DMS53 treated with DMSO at 0.1 percent for 48 hours (cell line): Measurements from ENCODE around the gene TXNRD2.

Source experiments
- DNase-seq: peaks from one replicate; lab custom pipeline; 2025; ENCODE audit not compliant: unreplicated experiment; lab: John Stamatoyannopoulos, UW

The TXNRD2 gene

DNA sequence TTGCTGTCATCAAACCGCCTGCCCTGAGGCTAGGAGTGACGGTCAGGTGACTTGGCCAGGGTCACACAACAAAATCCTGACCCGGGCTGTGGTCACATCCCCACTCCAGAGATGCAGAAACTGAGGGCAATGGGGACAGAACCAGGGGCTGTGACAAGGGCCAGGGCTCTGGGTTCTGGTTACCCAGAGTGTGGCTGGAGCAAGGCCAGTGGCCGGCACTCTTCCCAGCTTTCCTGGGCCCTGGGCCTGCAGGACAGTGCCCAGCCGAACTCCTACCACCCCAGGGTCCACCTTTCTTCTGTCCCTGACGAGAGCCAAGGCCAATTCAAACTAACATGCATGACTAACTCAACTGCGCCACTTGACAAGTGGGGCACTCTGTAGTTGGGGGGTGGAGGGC lies 39.1 kb upstream of the TXNRD2 start:
- DNase-seq, result no peak

DNA sequence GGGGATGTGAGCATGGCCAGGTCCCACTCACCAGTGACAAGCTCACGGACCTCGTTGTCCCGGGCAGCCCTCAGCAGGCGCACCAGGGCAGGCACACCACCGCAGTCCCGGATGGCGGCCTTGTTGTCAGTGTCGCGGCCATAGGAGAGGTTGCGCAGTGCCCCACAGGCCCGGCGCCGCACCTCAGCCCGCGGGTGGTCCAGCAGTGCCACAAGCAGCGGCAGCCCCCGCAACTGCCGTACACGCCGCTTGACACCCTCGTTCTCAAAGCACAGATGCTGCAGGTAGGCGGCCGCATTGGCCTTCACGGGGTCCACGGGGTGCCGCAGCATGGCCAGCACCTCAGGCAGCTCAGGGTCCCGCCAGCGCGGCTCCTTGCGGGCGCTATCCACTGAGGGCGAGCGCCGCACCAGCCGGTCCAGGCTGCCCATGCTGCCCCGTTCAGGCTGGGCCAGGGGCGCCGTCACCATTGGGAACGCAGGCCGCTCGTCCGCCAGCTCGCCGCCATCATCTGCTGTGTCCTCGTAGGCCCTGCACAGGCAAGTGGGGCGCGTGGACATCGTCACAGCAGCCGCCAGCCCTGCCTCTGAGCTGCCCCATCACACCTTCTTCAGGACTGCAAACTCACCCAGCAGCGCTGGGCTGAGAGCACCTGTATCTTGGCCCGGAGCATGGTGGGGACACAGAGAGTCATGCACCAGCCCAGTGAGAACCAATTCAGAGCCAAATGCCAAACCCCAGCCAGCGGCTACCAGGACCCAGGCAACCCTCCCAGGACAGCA lies 38.3 kb upstream of the TXNRD2 start:
- DNase-seq, result no peak

DNA sequence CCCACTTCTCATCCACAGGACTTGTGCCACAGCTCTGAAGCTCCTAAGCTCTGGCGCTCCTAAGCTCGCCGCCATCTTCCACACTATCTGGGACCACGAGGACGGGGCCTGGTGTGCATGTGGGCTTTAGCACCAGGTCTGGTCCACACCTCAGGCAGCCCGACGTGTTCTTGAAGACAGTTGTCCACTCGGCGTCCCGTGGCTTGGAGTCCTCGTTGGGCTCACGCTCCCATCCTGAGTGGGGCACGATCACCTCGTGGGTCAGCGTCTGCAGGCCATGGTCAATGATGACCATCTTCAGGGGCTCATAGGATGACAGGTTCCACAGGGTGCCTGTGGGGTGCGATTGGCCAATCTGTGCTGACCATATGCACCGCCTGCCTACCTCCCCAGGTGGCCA lies 37.1 kb upstream of the TXNRD2 start:
- no peak for DNase-seq

DNA sequence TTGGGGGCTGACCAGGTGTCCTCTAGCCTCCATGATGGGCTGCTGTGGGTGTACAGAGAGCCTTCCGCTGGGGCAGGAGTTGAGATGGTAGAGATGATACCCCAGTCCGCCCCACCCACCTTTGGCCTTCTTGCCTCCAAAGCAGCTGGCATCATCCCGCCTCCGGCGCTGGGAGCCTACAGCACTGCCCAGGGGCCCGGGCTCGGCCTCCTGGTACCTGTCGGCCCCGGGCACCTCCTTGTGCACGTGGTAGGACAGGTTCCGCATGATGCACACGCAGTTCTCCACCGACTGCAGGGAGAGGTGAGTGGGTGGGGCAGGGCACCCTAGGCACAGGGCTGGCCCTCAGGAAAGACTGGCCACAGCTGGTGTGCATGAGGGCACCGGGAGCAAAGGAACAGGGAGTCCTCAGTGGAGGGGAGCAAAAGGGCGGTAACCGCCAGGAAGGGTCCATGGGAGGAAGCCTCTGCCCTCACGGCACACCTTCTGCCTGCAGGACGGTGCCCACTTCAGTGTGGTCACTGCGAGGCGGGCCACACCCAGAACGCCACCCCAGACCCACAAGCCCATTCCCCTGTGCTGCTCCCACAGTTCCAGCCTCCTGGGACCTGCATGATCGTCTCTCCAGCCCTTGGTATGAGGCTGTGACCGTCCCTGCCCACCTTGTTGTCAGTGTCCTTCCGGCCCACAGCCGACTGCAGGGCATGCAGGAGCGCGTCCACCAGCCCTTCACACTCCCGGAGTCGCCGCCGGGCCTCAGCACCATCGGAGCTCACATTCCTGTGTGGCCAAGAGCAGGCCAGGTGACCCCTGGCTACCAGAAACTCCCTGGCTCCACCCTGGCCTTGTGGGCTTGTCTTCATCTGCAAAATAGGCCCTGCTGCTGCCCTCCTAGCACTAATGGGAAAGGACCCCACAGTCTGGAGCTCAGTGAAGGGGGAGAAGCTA lies 36.0 kb upstream of the TXNRD2 start:
- DNase-seq, result no peak

DNA sequence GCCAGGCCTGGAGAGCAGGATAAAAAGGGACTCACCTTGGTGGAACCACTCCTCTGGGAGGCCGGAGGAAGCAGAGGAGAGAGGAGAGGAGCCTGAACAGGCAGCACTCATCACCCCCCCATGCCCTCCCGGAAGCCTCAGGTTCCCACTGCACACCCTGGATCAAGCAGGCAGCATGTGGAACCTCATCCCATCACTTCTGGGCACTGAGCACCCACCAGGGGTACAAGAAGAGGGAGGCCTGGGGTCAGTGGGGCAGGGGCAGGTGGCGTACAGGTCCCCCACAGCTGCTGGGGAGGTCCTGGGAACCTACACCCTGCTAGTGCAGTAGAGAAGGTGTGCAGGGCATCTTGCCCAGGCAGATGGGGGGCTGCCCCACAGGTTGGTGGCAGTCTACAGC lies 35.1 kb upstream of the TXNRD2 start:
- DNase-seq, result no peak

DNA sequence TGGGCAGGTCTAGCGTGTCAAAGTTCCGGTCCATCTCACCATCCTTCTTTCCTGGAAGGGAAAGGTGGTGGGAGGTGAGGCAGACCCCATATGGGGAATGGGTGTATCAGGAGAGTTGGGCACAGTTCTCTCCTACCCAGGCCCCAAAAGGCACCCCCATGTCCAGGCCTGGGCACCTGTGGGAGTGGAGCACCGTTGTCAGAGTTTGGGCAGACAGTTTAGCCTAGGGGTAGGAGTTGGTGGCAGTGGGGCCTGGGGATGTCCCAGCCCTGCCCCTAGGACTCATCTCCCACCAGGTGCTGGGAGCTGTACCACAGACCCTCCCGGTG lies 34.1 kb upstream of the TXNRD2 start:
- no peak for DNase-seq

DNA sequence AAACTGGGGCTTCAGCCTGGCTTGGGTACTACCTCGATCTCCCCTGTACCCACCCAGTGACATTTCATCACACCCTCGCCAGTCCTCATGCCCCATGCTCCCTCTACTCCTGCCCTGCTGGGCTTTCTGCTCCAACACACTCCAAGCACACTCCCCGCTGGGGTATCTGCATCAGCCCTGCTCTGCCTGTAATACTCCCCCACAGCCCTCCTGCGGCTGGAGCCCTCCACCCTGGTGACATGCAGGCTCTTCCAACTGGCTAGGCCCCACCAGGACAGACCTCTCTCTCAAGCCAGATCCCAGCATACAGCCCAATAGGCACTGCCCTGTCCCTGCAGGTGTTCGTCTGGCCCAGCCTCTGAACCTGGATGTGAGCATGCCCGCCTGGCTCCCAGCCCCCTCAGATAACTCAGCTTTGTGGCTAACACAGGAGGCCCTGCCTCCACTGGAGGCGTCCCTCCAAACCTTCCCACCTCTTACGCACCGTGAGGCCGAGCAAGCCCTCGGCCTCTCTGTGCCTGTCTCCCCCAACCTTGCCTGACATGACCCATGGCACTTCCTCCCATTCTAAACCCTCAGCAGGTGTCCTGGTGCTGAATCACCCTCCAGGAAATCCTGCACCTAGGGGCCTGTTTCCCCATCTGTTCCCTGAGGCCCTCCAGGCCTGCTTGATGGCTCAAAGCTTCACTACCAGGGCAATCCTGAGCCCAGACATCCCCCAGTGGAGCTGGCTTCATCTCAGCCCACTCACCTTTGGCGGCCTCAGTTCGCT lies 33.5 kb upstream of the TXNRD2 start:
- peak; percentile 7 for DNase-seq

DNA sequence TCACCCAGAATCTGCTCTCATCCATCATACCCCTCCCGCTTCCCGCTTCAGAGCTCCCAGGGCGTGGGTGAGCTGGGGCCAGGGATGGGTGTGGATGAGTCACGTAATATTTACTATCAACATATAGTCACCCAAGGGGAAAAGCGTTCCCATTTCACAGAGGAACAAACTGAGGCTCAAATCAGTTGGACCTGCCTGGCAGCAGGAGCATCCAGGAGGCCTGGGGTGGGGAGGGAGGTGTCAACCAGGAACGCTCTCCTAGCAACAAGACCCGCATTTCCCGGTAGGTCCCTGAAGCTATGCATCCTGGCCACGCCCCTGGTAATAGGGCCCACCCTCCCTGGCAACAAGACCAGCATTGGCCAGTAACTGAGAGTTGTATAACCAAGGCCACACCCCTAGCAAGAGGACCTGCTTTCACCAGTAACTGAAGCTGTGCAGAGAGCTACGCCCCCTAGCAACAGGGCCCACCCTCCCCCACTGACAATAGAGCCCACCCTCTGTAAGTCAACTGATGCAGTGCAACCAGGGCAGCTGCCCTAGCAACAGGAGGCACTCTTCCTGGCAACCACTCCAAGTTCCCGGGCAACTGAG lies 32.7 kb upstream of the TXNRD2 start:
- DNase-seq, result no peak

DNA sequence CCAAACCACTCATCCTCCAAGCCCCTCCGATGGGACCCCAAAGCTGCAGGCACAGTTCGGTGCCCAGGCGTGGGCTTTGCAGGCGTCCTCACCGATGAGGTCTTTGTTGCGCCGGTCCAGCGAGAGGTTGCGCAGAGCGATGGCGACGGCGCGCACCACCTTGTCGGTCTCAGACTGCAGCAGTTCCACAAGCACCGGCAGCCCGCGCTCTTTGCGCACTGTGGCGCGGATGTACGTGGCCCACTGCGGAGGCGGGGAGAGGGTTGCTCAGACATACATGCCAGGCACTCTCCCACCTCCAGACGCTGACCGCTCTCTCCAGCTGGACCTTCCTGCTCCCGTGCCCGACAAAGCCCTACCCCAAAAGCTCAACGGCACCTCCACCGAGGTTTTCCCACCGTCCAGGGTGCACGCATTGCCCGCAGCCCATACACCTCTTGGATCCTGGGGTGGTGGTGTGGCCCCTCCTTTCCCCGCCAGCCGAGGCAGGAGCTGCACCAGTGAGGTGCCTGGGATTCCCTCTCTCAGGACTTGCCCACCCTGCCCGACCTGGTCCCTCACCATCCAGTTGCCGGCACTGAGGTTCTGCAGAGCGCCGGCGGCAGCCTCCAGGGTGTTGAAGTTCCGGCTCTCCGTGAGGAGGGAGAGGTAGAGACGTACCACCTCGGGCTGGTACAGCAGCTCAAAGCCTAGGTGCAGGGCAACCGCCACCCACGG lies 32.1 kb upstream of the TXNRD2 start:
- no peak for DNase-seq

DNA sequence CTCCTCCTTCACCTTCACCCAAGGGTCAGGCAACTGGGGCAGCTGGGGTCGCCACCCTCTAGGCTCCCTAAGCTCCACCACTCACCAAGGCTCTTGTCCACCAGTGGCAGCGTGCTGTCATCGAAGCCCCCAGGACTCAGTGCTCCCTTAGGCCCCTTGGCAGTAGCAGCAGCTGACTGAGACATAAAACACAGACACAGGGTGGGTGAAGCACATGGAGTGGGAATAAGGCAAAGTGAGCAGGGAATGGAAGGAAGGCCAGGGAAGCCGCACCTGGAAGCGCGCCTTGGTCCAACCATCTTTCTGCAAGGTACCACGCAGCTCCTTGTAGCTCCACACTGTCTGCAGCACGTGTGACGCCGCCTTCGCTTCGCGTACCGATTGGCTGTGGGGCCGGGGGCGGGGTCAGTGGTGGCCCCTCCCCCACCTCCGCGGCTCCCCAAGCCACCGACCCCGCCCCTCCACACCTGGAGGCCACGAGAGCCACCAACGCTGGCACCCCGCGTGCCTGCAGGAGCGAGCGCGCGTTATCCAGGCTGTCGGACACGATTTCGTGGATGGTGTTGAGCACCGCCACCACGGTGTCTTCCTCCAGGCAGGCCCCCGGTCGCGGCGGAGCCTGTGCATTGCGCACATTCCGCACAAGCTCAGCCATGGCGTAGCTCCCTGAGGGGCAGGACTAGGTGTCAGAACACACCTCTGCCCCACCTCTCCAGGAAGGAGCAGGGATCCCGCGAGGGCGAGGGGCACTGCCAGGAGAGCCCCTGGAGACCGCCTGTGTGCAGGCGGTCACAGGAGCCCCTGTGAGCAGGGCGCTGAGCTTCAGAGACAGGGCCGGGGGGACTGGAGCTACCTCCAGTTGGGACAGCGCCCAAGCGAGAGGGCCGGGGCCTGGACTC lies 31.3 kb upstream of the TXNRD2 start:
- DNase-seq, result no peak

DNA sequence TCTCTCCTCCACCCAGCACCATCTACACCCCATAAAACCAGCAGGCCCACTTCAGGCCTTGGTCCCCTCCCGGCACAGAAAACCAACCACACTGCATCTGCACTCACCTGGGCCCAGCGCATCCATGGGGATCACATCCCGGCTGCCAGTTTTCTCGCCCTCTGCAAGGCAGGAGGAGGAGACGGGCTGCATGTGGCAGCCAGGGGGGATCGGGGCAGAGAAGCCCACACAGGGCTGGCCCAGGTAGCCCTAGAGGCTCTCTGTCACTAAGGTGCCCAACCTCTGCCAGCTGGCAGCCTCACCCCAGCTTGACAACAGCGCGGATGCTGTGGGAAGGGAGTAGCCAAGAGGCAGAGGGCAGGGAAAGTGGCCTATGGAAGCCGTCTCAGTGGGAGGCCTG lies 30.6 kb upstream of the TXNRD2 start:
- no peak for DNase-seq

DNA sequence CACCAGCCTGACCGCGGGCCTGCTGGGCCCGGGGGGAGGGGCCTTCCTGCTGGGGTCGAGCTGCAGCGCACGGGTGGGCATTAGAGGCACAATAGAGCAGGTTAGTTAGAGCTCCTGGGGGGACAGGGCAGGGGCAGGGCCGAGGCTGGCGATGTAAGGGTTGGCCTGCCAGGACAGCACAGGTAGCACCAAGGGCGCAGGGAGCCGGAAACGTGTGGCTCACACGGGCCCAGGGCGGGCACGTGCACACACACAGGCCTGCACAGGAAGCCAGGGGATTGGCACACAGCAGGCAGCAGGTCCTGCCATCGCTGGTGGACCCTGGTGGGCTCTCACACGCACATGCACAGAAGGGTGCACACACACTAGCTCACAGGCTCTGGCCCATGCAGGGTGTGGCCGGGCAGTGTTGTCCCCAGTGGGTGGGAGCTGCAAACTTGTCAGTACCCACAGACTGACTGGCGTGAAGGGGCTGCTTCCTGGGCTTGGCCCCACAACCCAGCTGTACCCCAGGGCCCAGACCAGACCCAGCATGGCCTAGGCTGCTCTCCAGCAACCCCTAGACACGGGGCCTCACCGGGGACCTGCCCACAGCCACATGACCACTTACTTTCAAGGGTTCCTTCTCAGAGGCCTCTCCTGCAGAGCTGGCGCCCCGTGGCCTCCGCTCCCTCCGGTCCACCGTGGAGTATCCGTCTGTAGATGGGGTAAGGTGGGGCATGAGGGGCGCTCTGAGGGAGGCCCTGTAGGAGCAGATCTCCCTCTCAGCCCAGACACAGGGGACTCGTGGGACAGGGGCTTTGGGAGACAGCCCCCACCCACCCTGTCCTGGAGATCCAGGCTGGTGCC lies 29.9 kb upstream of the TXNRD2 start:
- DNase-seq, result no peak

DNA sequence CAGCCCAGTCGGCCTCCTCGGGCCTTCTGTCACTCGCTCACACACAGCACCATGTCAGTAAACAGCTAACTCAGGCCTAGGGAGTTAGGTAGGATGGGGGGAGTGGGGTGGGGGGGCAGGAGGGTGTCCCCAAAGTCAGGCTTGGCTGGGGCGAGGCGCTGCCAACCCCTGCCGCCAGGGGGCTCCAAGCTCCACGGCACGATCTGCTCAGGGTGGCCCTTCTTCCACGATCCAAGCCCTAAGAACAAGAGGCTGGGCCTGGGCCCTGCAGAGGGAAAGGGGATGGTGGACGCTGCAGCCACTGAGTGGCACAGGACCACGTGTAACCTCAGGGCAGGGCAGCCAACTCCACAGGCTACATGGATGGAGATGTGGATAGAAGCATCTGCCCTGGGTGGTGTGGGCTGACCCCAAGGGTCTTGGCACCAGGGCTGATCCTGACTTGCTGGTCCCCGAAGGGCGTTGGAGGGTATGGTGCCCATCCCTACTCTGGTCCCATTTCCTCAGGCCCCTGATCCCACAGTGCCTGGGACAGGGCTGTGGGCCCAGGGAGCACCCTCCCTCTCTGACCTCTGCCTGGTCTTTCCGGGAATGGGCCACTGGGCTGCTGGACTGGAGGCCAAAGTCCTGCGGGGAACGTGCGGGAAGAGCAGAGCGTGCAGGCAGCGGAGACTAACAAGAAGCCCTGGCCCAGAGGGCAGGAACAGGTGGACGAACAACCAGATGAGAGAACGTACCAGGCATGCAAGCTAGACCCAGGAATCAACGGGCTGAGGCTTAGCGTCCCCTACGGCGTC lies 29.1 kb upstream of the TXNRD2 start:
- no peak for DNase-seq

DNA sequence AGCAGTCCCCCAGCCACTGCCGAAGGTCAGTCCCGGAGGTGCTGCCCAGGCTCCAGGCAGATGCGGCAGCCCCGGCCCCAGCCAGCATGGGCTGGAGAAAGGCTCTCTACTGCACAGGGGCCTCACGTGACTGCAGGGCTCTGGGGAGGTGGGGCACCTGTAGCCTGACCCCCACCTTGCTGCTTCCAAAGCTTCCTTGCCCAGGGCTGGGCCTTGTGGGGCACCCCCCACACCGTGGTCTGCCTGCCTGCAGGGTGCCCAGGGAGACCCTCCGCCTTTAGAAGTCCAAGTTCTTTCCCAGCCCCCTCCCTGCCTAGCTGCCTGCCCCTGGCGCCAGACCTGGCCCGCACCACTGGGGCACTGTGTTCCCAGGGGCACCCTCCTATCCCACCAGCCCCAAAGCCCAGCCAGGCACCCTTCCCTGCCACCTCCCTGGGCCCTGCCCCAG lies 28.4 kb upstream of the TXNRD2 start:
- DNase-seq, result no peak

DNA sequence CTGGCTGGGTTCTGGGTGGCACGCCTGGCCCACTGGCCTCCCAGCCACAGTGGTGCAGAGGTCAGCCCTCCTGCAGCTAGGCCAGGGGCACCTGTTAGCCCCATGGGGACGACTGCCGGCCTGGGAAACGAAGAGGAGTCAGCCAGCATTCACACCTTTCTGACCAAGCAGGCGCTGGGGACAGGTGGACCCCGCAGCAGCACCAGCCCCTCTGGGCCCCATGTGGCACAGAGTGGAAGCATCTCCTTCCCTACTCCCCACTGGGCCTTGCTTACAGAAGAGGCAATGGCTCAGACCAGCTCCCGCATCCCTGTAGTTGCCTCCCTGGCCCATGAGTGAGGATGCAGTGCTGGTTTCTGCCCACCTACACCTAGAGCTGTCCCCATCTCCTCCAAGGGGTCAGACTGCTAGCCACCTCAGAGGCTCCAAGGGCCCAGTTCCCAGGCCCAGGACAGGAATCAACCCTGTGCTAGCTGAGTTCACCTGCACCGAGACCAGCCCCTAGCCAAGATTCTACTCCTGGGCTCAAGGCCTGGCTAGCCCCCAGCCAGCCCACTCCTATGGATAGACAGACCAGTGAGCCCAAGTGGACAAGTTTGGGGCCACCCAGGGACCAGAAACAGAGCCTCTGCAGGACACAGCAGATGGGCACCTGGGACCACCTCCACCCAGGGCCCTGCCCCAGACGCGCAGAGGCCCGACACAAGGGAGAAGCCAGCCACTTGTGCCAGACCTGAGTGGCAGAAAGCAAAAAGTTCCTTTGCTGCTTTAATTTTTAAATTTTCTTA lies 27.7 kb upstream of the TXNRD2 start:
- no peak for DNase-seq

DNA sequence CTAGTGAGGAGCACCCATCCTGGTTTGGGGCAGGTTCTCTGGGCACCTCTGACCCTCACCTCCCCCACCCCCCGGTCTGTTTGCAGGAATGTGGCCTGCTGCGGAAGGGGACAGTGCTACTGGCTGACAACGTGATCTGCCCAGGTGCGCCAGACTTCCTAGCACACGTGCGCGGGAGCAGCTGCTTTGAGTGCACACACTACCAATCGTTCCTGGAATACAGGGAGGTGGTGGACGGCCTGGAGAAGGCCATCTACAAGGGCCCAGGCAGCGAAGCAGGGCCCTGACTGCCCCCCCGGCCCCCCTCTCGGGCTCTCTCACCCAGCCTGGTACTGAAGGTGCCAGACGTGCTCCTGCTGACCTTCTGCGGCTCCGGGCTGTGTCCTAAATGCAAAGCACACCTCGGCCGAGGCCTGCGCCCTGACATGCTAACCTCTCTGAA lies 26.9 kb upstream of the TXNRD2 start:
- no peak for DNase-seq
